ENCODE data around the gene B4GALT5.

B4GALT5 gene

DNA sequence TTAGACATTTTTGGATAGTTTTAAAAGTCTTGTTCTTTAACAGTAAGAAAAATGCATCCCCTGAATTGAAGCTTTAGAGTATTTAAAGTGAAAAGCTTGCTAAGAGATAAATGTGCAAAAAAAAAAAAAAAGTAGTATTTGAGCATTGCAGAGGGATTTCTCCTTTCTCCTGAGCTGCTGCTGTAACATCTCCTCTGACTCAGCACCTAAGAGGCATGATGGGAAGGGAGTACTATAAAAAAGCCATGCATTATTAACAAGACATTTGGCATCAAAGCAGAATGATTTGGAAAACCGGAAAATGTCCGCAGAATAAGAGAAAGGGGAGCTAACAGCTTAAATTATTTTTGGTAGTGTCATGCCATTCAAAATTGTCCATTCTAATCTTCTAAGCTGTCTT lies 27.9 kb downstream of the B4GALT5 start:
- H3K27me3 Mint-ChIP-seq = no peaks in the 10 kb centered on the region
- no peak for ATAC-seq
- no peak overlapping the region for H3K27ac Mint-ChIP-seq
- peaks cover 47% of the 10 kb centered on the region for H3K4me1 Mint-ChIP-seq
- H3K9me3 Mint-ChIP-seq = no peaks in the 10 kb centered on the region
- H3K4me3 Mint-ChIP-seq = no peak overlapping the region
- H3K36me3 Mint-ChIP-seq (ENCODE audit: low read depth) = peaks cover 13% of the 10 kb centered on the region
- DNase-seq = no peak

DNA sequence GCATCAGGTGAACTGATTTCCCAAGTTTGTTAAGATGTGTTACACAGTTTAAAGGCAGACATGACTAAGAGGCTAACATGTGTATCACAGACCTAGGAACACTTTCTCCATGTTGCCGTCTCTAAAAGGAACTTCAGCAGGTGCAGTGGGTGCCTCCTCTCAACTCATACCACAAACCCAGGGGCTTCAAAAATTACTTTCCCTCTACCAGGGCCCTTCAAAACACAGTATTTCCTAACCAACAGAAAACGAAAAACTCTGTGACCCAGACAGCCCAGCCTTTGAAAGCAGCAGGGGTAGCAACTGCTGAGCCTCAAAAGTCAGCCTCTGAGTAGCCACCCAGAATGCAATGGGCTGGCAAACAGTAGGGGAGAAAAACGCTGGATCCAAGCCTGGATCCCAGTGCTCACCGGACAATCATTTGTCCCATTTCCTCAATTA lies 28.5 kb downstream of the B4GALT5 start:
- peaks cover 48% of the 10 kb centered on the region for H3K4me1 Mint-ChIP-seq
- H3K4me3 Mint-ChIP-seq = no peak overlapping the region
- no peaks in the 10 kb centered on the region for H3K9me3 Mint-ChIP-seq
- DNase-seq = no peak
- peaks cover 13% of the 10 kb centered on the region for H3K36me3 Mint-ChIP-seq (ENCODE audit: low read depth)
- H3K27me3 Mint-ChIP-seq = no peaks in the 10 kb centered on the region
- no peak overlapping the region for H3K27ac Mint-ChIP-seq
- no peak for ATAC-seq

DNA sequence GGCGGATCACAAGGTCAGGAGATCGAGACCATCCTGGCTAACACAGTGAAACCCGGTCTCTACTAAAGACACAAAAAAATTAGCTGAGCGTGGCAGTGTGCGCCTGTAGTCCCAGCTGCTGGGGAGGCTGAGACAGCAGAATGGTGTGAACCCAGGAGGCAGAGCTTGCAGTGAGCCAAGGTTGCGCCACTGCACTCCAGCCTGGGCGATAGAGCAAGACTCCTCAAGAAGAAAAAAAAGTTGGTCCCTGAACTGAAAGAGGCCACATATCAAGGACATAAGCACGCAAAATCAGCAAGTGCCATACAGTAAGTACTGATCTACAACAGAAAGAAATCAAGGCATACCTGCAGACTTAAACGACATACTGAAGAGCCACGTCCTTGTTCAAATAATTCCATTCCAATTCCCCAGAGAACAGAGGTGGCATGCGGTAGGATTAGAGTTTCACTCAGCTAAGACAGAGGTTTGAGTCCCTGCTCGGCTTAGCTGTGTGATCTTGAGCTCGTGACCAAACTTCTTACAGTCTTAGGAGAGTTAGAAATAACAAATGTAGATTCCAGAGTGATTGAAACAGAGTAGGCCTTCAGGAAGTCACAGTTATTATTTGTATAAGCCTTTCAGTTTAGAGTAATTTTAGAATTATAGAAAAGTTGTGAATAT lies 29.2 kb downstream of the B4GALT5 start:
- H3K9me3 Mint-ChIP-seq = no peaks in the 10 kb centered on the region
- no peak overlapping the region for H3K4me3 Mint-ChIP-seq
- peaks cover 48% of the 10 kb centered on the region for H3K4me1 Mint-ChIP-seq
- ATAC-seq (no peak), DNase-seq (no peak)
- H3K36me3 Mint-ChIP-seq (ENCODE audit: low read depth) = peaks cover 13% of the 10 kb centered on the region
- H3K27ac Mint-ChIP-seq = peak overlapping the region; percentile 32
- no peaks in the 10 kb centered on the region for H3K27me3 Mint-ChIP-seq

DNA sequence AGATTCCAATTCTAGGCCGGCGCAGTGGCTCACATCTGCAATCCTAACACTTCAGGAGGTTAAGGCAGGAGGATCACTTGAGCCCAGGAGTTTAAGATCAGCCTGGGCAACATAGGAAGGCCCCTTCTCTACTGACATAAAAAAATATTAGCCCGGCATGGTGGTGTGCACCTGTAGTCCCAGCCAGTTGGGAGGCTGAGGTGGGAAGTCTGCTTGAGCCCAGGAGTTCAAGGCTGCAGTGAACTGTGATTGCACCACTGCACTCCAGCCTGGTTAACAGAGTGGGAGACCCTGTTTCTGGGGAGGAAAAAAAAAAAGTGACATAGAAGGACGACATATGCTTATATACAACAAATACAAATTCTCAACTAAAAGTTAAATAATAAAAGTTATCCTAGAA lies 30.9 kb downstream of the B4GALT5 start:
- Mint-ChIP-seq H3K4me3 (no peak overlapping the region), H3K36me3 (ENCODE audit: low read depth) (peaks cover 13% of the 10 kb centered on the region), H3K4me1 (peaks cover 59% of the 10 kb centered on the region), H3K27me3 (no peaks in the 10 kb centered on the region), H3K9me3 (no peaks in the 10 kb centered on the region), H3K27ac (no peak overlapping the region)
- no peak for DNase-seq
- no peak for ATAC-seq

DNA sequence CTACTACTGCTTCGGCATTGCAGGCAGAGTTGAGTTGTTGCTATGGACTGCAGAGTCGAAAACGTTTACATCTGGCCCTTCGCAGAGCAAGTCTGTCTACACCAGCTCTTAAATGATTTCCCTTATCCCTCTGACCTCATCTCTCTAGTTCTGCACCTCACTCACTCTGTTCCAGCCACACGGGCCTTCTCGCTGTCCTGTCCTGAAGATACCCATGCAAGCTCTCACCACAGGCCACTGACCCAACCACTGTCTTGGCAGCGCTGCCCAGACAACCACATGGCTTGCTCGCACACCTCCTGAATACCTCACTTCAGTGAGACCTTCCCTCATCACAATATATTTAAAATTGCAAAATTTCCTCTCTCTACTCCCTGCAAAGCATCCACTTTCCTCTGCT lies 31.4 kb downstream of the B4GALT5 start:
- Mint-ChIP-seq H3K27me3 (no peaks in the 10 kb centered on the region), H3K9me3 (no peaks in the 10 kb centered on the region), H3K4me3 (no peak overlapping the region), H3K27ac (no peak overlapping the region), H3K4me1 (peaks cover 63% of the 10 kb centered on the region), H3K36me3 (ENCODE audit: low read depth) (peaks cover 13% of the 10 kb centered on the region)
- ATAC-seq (no peak), DNase-seq (no peak)

DNA sequence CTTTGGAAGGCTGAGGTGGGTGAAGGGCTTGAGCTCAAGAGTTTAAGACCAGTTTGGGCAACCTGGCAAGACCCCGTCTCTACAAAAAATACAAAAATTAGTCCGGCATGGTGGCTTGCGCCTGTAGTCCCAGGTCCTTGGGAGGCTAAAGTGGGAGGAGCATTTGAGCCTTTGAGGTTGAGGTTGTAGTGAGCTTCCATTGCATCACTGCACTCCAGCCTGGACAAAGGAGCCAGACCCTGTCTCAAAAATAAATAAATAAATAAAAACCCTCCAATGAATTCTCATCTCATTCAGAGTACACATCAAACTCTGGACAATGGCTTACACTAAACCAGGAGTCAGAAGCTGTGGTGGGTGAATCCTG lies 31.8 kb downstream of the B4GALT5 start:
- DNase-seq = no peak
- H3K9me3 Mint-ChIP-seq = no peaks in the 10 kb centered on the region
- no peak for ATAC-seq
- H3K4me3 Mint-ChIP-seq = no peak overlapping the region
- no peaks in the 10 kb centered on the region for H3K27me3 Mint-ChIP-seq
- H3K27ac Mint-ChIP-seq = no peak overlapping the region
- peaks cover 64% of the 10 kb centered on the region for H3K4me1 Mint-ChIP-seq
- H3K36me3 Mint-ChIP-seq (ENCODE audit: low read depth) = peaks cover 13% of the 10 kb centered on the region

DNA sequence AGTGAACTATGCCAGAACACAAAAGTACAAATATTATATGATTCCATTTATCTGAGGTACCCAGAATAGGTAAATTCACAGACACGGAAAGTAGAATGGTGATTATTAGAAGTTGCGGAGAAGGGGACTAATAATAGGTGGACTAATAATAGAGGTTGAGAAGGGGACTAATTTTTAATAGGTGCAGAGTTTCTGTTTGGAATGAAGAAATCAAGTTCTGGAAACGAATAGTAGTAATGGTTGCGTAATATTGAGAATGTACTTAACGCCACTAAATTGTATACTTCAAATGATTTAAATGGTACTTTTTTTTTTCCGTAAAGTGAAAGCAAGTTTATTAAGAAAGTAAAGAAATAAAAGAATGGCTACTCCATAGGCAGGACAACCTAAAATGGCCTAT lies 33.2 kb downstream of the B4GALT5 start:
- Mint-ChIP-seq H3K27ac (no peak overlapping the region), H3K4me1 (peaks cover 68% of the 10 kb centered on the region), H3K4me3 (no peak overlapping the region), H3K27me3 (no peaks in the 10 kb centered on the region), H3K9me3 (no peaks in the 10 kb centered on the region), H3K36me3 (ENCODE audit: low read depth) (peaks cover 13% of the 10 kb centered on the region)
- no peak for ATAC-seq
- no peak for DNase-seq

DNA sequence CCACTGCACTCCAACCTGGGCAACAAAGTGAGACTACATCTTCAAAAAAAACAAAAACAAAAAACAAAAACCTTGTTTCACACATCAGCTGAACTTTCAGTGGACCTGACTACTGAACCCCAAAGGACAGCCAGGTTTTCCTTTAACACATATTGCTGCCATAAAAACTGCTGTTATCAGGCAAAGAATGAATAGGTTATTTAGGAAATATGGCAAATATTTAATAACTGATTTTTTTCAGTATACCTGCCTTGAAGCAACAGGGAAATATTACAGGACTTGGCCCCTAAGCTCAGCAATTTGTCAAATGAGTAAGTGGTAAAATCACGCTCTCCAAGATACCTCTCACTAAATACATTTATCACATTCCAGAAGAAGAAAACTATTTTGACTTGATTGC lies 34.0 kb downstream of the B4GALT5 start:
- H3K4me1 Mint-ChIP-seq = peaks cover 66% of the 10 kb centered on the region
- no peaks in the 10 kb centered on the region for H3K27me3 Mint-ChIP-seq
- ATAC-seq (no peak), DNase-seq (no peak)
- H3K9me3 Mint-ChIP-seq = no peaks in the 10 kb centered on the region
- peaks cover 10% of the 10 kb centered on the region for H3K36me3 Mint-ChIP-seq (ENCODE audit: low read depth)
- peak overlapping the region; percentile 19 for H3K27ac Mint-ChIP-seq
- no peak overlapping the region for H3K4me3 Mint-ChIP-seq

DNA sequence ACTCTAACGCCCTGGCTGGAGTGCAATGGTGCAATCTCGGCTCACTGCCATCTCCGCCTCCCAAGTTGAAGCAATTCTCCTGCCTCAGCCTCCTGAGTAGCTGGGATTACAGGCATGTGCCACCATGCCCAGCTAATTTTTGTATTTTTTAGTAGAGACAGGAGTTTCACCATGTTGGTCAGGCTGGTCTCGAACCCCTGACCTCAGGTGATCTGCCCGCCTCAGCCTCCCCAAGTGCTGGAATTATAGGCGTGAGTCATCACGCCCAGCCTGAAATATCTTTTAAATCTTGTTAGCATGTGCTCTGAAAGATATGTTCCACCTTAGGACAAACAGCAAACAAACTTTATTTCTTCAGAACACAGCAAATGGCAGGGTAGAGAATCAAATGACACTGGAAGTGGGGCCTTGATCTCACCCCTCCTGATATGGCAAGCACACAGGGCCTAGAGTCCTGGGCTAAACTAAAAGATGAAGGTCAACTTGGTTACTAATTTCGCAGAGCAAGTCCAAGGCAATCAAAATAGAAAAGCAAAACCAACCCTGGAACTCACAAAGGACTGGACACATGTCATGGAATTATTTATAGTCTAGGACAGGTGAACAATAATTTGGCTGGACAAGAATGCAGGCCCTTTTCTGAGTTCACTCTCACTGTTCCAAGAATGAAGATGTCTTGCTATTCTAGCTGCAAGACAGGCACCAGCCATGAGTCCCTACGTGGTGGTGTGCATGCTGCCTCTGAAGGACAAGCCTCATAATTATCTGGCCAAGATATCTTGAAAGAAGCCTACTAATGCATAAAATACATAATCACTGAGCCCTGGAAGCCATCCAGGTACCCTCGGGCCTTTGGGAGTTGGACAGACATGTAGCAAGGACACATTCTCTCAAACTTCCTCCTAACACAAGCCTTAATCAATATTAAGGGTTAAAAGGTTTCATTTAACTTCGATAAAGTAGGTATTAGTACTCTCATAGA lies 35.6 kb downstream of the B4GALT5 start:
- no peak overlapping the region for H3K4me3 Mint-ChIP-seq
- no peak for ATAC-seq
- peaks cover 6% of the 10 kb centered on the region for H3K36me3 Mint-ChIP-seq (ENCODE audit: low read depth)
- H3K27me3 Mint-ChIP-seq = no peaks in the 10 kb centered on the region
- no peaks in the 10 kb centered on the region for H3K9me3 Mint-ChIP-seq
- H3K27ac Mint-ChIP-seq = peak overlapping the region; percentile 80
- H3K4me1 Mint-ChIP-seq = peaks cover 71% of the 10 kb centered on the region
- no peak for DNase-seq

DNA sequence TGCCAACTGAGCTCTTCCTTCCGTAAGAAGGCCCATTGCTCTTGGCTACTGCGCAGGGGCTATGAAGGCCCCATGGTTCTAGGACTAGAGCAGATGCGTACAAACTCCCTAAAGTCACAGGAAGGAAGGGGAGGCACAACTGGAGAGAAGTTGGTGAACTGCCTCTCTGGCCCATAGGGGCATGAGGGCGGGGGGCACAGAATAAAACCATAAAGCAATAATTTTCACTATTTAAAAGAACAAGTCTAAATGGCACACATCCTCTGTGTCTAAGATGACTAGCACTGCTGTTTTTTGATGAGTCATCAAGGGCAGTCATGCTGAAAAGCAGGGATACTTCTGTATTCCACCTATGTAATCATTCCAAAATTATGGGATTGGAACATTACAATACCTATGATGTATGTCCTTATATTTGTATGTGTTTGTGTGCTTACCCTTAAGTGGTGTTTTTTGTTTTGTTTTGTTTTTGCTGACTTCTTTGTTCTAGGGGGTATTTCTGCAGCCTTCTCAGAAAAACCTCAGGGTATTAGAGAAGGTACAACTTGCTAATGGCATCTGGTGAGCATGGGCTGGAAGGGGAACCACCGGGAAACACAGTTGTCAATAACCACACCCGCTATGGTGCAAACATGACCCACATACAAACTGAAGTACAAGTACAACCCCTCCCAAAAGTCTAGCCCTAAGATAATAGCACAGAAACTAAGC lies 36.9 kb downstream of the B4GALT5 start:
- DNase-seq = peak; percentile 32
- Mint-ChIP-seq H3K36me3 (ENCODE audit: low read depth) (peaks cover 5% of the 10 kb centered on the region), H3K9me3 (no peaks in the 10 kb centered on the region), H3K27ac (peak overlapping the region; percentile 59), H3K4me1 (peaks cover 80% of the 10 kb centered on the region), H3K27me3 (no peaks in the 10 kb centered on the region), H3K4me3 (peak overlapping the region; percentile 24)
- ATAC-seq = peak; percentile 64

DNA sequence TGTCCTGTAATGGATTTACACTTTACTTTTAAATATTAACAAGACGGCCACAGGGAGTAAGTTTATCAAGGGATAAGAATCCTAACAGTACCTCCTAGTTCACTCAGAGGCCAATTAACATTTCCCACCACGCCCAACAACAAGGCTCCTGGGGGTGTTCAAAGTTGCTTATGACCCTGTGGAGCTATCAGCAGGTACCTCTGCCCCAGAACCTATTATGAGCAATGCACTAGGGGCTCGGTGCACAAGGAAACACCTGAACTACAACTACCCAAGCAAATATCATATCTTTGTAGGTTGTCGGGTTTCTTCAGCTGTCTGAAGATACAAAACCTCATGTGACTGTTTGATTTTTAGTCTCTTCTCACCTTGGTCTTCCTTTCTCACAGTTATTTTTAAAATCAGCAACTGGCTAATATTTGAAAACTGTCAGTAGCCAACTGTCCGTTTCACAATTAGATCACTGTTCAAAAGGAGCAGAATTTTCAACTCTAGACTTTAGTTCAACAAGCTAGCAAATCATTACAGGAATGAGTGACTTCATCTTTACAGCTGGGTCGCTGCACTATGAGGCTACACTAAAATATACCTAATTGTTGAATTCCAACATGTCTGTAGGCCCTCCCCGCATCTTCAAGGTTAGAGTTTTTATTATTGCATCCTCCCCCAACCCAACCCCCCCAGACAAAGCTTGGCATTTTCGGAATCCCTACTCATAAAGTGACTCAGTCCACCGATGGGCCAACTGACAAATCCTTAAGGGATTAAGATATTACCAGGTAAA lies 38.1 kb downstream of the B4GALT5 start:
- no peak for DNase-seq
- H3K36me3 Mint-ChIP-seq (ENCODE audit: low read depth) = peaks cover 2% of the 10 kb centered on the region
- H3K4me3 Mint-ChIP-seq = no peak overlapping the region
- H3K27ac Mint-ChIP-seq = no peak overlapping the region
- H3K9me3 Mint-ChIP-seq = no peaks in the 10 kb centered on the region
- ATAC-seq = no peak
- no peaks in the 10 kb centered on the region for H3K27me3 Mint-ChIP-seq
- H3K4me1 Mint-ChIP-seq = peaks cover 83% of the 10 kb centered on the region

DNA sequence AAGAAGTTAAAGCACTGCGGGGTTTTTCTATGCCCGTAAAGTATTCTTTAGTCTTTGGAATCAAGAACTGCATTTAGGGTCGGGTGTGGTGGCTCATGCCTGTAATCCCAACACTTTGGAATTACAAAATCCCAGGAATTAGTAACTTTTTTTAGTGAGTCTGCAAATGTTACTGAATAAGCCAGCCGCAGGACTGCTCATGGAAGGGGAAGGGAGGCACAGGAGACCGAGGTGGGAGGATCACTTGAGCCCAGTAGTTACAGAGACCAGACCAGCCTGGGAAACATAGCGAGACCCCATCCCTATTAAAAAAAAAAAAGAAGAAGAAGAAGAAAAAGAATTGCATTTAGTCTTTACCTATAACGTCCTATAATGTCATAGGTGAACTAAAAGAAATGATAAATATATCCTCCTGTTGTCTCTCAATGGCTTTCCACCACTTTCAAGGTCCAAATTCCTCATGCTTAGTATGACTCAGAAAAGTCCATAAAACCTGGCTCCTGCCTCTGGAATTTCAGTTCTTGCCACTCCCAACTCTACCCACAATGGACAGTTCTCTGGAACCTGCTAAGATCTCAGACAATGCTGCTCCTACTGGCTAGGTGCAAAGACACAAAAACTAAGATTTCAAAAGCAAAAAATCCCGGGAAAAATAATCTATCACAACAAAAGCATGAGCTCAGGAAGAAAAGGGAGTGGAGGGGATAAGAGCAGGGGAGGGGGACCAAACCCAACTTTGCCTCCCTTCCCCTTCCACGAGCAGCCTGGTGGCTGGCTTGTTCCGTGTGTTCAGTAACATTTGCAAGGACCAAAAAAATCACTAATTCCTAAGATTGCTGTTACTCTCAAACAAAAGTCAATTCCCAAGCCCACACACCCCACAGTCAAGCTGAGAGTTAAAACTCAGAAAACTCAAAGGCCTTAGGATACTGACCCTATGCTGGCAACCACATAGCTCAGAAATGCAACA lies 39.0 kb downstream of the B4GALT5 start:
- Mint-ChIP-seq H3K36me3 (ENCODE audit: low read depth) (peaks cover 2% of the 10 kb centered on the region), H3K27me3 (no peaks in the 10 kb centered on the region), H3K4me1 (peaks cover 84% of the 10 kb centered on the region), H3K4me3 (no peak overlapping the region), H3K9me3 (no peaks in the 10 kb centered on the region), H3K27ac (no peak overlapping the region)
- no peak for DNase-seq
- no peak for ATAC-seq

DNA sequence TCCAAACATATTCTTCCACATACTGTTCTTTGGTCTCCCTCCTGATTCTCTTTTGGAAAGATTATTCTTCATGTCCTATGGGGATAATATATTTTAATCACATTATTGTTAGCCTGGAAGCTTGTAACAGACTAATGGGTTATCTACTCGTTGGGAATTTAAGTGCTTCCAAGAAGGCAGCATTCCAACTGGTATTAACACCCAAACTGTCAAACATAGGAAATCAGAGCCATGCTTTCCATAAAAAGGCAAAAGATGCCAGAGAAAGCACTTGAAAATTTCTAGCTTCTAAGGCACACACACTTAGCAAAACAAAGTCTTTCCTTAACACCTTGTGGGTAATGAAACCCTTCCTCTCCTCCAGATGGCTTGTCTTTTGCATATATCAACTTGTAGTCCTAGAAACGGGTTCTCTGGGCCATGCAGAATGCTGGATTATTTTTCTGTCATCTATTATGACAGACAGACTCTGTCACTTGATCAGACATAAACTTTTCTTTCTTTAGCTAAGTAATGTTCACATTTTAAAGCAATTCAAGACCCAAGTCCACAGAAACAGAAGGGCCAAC lies 41.5 kb downstream of the B4GALT5 start:
- Mint-ChIP-seq H3K36me3 (ENCODE audit: low read depth) (peaks cover 4% of the 10 kb centered on the region), H3K9me3 (no peaks in the 10 kb centered on the region), H3K27me3 (no peaks in the 10 kb centered on the region), H3K4me3 (no peak overlapping the region), H3K27ac (no peak overlapping the region), H3K4me1 (peaks cover 79% of the 10 kb centered on the region)
- DNase-seq (no peak), ATAC-seq (no peak)

All from activated naive CD8-positive, alpha-beta T cell treated with anti-CD3 and anti-CD28 coated beads, Interleukin-2, amount 50 U/mL, for 24 hours (primary cell).